Ovary (tissue), 3 donors: Measurements from ENCODE around the gene CPTP.

ENCODE experiments used
- EP300 ChIP-seq: sonication (generic); formaldehyde crosslinking; IDR thresholded peaks from one replicate; pipeline ENCODE4 v1.6.1; 2017; ENCODE audit warnings: antibody characterized with exemption
- POLR2A ChIP-seq: fragments of 450-650 bp; IDR thresholded peaks from one replicate; pipeline ENCODE4 v1.6.1; 2017; ENCODE audit warnings: antibody characterized with exemption, mild to moderate bottlenecking, moderate library complexity
- TF ChIP-seq, protein P1 (sequence below), 3 donors: fragments of 450-650 bp in 2 of 3; fragments of 200-600 bp in 1 of 3; IDR thresholded peaks; one replicate each; pipeline versions ENCODE4 v1.5.1 to v1.8.0; 2016 to 2022; ENCODE audit warnings: antibody characterized with exemption in 3 of 3, mild to moderate bottlenecking in 1 of 3
- donor health status: DM: no; HTN: no; CAD: no.

DNA sequence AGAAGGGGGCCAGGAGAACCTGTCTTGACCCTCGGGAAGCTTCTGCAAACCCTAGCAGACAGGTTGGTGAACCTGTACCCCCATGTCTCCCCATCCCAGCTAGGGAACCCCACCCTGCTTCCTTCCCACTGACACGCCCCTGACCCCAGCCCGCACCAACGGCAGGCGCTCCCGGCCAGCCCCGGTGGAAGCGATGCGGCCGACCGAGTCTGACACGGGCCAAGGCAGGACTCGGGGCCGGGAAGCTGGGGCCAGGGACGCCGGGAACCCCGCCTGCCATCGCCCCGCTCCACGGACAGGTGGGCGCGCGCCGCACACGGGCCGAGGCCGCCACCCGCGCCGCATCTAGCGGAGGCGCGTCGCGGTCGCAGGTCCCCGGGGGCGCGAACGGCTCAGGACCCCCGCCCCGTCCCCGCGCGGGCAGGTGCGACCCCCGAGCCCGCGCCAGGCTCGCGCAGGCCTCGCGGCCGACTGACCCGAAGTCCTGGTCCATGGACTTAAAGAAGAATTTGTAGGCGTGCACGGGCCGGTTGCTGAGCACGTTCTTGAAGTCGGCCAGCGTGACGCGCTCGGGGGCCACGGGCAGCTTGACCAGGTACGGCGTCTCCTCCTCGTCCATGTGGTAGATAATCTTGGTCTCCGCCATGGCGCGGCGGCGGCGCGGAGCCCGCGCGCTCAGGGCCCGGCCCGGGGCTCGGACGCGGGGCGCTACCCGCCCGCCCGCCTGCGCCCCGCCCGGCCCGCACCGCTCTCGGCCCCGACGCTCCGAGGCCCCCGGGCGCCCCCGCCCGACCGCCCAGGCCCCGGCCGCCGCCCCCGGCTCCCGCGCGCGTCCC, 24.0 kb downstream of the CPTP start:
- no peak for TF ChIP-seq POLR2A
- TF ChIP-seq, protein P1, sequence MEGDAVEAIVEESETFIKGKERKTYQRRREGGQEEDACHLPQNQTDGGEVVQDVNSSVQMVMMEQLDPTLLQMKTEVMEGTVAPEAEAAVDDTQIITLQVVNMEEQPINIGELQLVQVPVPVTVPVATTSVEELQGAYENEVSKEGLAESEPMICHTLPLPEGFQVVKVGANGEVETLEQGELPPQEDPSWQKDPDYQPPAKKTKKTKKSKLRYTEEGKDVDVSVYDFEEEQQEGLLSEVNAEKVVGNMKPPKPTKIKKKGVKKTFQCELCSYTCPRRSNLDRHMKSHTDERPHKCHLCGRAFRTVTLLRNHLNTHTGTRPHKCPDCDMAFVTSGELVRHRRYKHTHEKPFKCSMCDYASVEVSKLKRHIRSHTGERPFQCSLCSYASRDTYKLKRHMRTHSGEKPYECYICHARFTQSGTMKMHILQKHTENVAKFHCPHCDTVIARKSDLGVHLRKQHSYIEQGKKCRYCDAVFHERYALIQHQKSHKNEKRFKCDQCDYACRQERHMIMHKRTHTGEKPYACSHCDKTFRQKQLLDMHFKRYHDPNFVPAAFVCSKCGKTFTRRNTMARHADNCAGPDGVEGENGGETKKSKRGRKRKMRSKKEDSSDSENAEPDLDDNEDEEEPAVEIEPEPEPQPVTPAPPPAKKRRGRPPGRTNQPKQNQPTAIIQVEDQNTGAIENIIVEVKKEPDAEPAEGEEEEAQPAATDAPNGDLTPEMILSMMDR (IDR thresholded peaks at IDR 0.05): no peak
- TF ChIP-seq EP300: no peak
